OCI-LY3 (cell line): ENCODE results near the gene ZMYND11.

Source experiments
- EZH2phosphoT487 ChIP-seq: fragments of 200-600 bp; shearing (Covaris generic); IDR thresholded peaks from 2 replicates; pipeline ENCODE4 v1.6.1; 2018; ENCODE audit warnings: antibody characterized with exemption, mixed run types, low read depth
- TF ChIP-seq, protein P1 (sequence below): fragments of 200-600, 300-600 bp; sonication (generic); IDR thresholded peaks from 2 replicates; pipeline ENCODE4 v1.5.1; 2014; ENCODE audit warnings: antibody characterized with exemption, low read length, low read depth

GRCh38 chr10:269440-270074, 134.3 kb downstream of the ZMYND11 start:
- TF ChIP-seq, protein P1, sequence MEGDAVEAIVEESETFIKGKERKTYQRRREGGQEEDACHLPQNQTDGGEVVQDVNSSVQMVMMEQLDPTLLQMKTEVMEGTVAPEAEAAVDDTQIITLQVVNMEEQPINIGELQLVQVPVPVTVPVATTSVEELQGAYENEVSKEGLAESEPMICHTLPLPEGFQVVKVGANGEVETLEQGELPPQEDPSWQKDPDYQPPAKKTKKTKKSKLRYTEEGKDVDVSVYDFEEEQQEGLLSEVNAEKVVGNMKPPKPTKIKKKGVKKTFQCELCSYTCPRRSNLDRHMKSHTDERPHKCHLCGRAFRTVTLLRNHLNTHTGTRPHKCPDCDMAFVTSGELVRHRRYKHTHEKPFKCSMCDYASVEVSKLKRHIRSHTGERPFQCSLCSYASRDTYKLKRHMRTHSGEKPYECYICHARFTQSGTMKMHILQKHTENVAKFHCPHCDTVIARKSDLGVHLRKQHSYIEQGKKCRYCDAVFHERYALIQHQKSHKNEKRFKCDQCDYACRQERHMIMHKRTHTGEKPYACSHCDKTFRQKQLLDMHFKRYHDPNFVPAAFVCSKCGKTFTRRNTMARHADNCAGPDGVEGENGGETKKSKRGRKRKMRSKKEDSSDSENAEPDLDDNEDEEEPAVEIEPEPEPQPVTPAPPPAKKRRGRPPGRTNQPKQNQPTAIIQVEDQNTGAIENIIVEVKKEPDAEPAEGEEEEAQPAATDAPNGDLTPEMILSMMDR = no peak
- TF ChIP-seq EZH2phosphoT487 = no peak
